ENCODE data around the gene PPDPF.

DNA sequence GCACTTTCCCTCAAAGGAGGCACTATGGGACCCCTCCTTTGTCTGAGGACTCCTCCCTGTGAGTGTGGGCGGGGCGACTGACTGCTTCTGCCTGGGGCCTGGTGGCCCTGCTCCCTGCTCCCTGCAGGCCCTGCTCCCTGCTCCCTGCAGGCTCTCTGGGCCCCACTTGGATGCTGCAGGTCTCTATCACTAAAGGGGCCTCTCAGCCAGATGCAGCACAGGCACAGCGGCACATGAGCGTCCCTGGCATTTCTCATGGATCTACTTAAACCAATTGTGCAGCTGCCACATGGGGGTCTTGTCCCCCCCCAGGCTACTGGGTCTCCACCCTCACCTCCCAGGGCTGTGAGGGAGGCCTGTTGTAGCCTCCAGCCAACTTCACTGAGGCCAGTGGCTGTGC is 29.5 kb upstream of the PPDPF start:
- no peak for TF ChIP-seq TAF1 (IDR thresholded peaks at IDR 0.05; ENCODE audit: borderline replicate concordance, insufficient read depth, low read length)
- no peak for TF ChIP-seq POLR2AphosphoS5 (IDR thresholded peaks at IDR 0.05; ENCODE audit: low read depth, low read length)
- TF ChIP-seq, protein P1, sequence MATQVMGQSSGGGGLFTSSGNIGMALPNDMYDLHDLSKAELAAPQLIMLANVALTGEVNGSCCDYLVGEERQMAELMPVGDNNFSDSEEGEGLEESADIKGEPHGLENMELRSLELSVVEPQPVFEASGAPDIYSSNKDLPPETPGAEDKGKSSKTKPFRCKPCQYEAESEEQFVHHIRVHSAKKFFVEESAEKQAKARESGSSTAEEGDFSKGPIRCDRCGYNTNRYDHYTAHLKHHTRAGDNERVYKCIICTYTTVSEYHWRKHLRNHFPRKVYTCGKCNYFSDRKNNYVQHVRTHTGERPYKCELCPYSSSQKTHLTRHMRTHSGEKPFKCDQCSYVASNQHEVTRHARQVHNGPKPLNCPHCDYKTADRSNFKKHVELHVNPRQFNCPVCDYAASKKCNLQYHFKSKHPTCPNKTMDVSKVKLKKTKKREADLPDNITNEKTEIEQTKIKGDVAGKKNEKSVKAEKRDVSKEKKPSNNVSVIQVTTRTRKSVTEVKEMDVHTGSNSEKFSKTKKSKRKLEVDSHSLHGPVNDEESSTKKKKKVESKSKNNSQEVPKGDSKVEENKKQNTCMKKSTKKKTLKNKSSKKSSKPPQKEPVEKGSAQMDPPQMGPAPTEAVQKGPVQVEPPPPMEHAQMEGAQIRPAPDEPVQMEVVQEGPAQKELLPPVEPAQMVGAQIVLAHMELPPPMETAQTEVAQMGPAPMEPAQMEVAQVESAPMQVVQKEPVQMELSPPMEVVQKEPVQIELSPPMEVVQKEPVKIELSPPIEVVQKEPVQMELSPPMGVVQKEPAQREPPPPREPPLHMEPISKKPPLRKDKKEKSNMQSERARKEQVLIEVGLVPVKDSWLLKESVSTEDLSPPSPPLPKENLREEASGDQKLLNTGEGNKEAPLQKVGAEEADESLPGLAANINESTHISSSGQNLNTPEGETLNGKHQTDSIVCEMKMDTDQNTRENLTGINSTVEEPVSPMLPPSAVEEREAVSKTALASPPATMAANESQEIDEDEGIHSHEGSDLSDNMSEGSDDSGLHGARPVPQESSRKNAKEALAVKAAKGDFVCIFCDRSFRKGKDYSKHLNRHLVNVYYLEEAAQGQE (IDR thresholded peaks at IDR 0.05; ENCODE audit: insufficient read depth in 1 of 2, low read depth in 2 of 2, low read length in 2 of 2), result no peak
